Stimulated activated CD8-positive, alpha-beta memory T cell treated with anti-CD3 and anti-CD28 coated beads, Interleukin-4, amount 100 ng/mL, for 24 hours (primary cell): ENCODE results near the gene NFKB2.

Experiments used
- DNase-seq: peaks from one replicate; pipeline ENCODE4 v3.0.0-alpha.2; 2020; ENCODE audit warnings: low read depth

The NFKB2 gene

GRCh38 chr10:102451105-102451969 lies 55.8 kb downstream of the NFKB2 start, which contains the start of gene C10orf95:
Gene C10orf95 (minus strand): TSS chr10:102451543. CDS start chr10:102451093, 450 bp downstream.
- no peak for DNase-seq
